Activated effector memory CD4-positive, alpha-beta T cell treated with Interleukin-2 at 50 U/mL for 16 hours (primary cell): ENCODE data around the gene SYNDIG1L.
A peak's percentile ranks its signal among the peaks of the same experiment; 100 is the strongest.
"Not testable (repeated sequence)": the region's sequence is repeated elsewhere in the genome, so short reads cannot be mapped to it uniquely, and the experiment has no call there.

Experiments
- DNase-seq: peaks from one replicate; pipeline ENCODE4 v3.0.0-alpha.2; 2020

The SYNDIG1L gene

DNA sequence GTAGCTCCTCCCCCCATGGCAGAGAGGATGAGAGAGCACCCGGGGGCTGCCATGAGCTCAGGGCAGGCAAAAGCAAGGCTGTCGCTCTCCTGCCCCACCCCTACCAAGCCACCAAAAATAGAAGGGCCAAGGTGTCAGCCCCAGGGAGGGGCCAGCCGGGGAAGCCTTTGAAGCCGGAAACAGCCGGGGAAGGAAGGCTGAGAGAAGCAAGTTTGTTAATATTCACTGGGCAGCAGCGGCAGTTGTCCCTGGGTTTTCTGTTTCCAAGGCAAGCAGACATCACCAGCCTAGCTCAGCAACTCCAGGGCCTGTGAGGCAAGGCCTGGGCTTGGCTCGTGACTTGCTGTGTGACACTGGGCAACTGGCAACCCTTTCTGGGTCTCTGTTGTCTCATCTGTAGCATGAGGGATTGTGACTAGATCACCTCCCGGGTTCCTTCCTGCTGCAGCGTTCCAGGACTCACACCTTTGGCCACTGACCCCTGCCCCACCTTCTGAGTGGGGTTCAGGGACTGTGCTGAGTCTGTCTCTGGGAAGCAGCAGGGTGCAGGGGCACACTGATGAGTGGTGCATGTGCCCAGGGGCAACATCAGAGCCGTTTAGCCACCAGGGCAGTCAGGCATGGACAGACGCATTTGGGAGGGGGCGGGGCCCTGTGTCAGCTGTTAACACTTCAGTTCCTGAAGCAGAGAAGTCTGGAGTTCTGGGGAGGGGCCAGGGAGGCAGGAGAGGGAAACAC is 24.3 kb downstream of the SYNDIG1L start:
- DNase-seq, result peak; percentile 52

DNA sequence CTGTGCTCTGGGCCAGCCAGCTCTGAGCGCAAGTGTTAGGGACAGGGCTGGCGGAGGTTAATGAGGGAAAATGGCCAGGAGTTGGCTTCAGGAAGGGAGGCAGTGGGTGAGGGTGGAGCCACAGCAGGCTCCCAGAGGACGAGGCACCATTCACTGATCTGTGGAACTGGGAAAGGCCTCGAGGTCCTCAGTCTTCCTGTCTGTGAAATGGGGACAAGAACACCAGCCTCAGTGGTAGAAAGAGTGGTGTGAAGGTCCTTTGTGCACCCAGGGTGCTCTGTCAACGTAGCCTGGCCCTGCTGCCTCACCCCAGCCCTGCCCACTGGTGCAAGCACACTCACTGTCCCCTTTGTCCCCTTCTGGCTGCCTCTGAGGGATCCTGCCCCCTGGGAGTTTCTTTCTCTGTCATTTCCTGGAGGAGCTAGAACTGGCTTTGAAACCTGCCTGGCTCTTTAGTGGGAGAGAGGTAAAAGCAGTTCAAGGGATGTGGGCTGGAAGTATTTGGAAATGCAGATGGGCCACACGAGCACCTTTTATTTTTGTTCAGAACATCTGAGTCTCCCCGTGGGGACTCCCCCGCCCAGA is 25.0 kb downstream of the SYNDIG1L start:
- no peak for DNase-seq

DNA sequence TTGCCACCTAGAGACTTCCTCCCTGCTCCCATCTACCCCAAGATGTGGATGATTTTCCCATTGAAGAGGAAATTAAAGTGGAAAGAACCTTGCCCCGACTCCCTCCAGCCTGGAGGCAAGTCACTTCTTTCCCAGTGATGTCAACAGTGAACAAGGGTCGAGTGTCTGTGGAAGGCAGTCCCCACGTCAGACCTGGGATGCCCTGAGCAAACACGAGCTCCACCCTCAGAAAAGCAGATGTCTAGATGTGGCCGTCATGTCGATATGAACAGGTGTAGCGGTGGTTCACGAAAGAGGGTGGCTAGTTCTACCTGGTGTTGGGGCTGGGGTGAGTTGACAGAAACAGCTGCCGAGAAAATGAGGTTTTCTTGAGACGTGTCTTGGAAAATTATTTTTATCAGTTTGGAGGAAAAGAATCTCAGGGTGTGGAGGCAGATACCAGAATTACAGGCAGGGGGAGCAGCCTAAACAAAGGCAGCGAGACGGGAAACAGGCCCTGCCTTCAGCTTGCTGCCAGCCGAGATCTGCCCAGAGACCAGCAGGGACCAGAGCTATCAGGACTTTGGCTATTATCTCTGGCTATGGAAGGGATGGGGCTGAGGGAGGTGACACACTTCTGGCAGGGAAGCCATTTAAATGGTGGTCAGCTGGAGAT is 25.9 kb downstream of the SYNDIG1L start:
- DNase-seq, result no peak

DNA sequence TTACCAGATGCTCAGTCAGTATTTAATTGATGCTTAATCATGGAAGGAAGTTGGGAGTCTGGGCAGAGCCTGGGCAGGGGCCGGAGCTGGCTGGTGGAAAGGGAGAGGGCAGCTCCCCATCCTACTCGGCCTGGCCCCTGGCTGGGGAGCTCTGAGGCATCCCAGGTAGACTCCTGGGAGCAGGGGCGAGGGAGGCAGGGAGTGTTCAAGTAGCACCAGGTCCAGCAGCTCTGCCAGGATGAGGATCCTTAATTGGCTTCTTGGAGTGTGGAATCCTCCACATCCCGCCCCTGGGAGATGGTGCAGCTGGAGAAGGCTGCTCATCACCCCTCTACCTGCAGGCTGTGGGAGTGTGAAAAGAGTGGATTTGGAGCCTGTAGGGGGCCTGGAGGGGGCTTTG is 30.9 kb downstream of the SYNDIG1L start:
- no peak for DNase-seq

DNA sequence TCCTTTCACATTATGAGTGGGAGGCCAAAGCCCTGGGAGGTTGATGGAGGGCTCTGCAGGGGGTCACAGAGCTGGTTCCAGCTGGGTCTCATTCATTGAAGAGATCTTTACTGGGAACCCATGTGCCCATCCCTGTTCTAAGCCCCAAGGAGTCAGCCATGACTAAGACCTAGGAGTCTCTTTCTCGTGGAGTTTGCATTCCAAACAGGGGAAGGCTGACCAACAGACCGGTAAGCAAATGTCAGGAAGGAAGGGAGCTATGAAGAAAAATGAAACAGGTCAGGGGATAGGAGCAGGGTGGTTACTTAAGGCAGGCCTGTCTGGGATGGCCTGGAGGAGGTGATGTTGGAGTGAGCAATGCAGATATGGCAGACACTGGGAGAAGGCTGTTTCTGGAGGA is 31.5 kb downstream of the SYNDIG1L start:
- no peak for DNase-seq

DNA sequence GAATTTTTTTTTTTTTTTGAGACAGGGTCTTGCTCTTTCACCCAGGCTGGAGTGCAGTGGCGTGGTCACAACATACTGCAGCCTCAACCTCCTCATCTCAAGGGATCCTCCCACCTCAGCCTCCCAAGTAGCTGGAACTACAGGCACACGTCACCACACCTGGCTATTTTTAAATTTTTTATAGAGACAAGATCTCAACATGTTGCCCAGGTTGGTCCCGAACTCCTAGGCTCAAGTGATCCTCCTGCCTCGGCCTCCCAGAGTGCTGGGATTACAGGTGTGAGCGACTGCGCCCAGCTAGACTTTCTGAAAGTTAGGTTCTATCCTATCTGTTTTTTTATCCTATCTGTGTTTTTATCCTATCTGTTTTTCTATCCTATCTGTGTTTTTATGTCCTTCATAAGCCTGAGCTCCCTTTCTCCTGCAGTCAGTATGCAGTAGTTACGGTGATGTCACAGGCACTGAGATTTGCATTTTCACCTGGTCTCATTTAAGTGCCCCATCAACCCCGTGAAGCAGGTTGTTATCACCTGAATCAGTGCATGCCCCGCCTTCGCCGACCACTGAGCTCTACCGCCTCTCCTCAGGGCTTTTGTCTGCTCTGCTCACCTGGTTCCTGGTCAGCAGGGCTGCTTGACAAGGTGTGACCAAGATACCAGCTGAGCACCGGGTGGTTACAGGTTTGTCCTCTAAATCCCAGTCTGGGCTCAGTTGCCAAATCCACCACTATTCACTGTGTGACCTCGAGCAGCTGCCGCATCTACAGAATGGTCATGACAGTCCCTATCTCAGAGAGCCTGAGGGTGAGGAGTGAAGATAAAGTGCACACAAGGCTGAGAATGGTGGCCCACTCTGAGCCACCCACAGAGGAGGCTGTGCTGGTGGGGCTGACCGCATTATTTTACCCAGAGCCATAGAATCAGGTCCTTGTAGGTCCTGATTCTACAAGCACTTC is 33.1 kb downstream of the SYNDIG1L start:
- no peak for DNase-seq

DNA sequence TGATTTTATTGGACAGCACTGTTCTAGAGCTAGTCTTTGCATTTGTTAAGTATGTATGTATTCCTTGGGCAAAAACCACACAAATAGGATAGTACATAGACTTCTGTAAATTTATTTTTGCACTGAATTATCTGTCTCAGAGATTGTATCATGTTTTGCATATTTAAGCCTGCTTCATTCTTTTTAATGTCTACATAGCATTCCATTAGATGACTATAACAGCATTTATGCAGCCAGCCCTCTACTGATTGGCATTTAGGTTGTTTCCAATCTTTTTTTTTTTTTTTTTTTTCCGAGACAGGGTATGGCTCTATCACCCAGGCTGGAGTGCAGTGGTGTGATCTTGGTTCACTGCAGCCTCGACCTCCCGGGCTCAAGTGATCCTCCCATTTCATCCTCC is 34.5 kb downstream of the SYNDIG1L start:
- DNase-seq, result no peak

DNA sequence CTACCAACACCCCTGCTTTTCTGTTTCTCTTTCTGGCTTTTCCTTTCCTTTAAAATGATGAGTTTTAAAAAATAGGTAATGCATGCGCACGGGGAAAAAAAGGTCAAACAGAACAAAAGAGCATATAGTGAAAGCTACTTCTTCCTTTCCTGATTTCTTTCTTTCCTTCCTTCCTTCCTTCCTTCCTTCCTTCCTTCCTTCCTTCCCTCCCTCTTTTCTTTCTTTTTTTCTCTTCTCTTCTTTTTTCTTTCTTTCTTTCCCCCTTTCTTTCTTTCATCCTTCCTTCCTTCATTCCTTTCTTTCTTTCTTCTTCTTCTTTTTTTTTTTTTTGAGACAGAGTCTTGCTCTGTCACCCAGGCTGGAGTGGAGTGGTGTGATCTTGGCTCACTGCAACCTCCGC is 35.5 kb downstream of the SYNDIG1L start:
- DNase-seq, result not testable (repeated sequence)

DNA sequence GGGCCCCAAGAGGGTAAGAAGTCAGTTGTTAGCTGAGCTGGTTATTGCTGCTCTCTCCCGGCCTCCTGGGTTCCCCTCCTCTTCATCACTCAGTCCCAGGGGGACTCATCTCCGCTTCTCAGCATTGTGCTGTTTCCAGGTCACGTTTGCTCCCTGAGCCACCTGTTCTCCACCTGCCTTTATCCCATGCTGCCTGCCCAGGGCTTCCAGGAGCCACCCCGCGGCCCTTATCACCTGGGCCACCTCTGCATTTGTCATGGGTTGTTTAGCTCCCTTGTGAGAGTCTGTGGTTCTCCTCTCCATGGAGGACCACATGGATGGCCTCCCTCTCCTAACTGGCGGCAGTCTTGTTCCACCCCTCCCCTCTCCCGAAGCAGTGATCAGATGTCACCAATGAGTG is 36.0 kb downstream of the SYNDIG1L start:
- DNase-seq, result no peak

DNA sequence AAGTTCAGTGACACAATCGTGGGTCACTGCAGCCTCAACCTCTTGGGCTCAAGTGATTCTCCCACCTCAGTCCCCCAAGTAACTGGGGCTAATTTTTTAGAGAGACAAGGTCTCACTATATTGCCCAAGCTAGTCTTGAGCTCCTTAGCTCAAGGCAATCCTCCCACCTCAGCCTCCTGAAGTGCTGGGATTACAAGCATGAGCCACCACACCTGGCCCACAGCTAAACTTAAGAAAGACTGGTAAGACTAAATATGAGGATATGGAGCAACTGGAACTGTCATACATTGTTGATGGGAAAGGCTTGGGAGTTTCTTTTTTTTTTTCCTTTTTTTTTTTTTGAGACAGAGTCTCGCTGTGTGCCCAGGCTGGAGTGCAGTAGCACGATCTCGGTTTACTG is 43.8 kb downstream of the SYNDIG1L start:
- no peak for DNase-seq

DNA sequence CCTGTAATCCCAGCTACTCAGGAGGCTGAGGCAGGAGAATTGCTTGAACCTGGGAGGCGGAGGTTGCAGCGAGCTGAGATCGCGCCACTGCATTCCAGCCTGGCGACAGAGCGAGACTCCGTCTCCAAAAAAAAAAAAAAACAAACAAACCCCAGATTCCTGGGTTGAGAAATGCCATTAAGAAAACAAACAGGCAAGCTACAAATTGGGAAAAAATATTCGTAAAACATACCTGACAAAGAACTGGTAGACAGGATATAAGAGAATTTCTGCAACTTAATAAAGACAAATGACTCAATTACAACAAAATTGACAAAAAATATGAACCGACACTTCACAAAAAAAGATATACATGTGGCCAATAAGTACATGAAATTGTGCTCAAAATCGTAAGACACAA is 44.4 kb downstream of the SYNDIG1L start:
- not testable (repeated sequence) for DNase-seq

DNA sequence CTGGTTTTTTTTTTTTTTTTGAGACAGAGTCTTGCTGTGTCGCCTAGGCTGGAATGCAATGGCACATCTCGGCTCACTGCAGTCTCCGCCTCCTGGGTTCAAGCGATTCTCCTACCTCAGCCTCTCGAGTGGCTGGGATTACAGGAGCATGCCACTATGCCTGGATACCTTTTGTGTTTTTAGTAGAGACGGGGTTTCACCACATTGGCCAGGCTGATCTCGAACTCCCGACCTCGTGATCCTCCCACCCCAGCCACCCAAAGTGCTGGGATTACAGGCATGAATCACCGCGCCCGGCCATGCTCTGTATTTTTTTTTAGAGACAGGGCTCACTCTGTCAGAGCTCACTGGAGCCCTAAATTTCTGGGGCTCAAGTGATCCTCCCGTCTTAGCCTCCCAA is 45.2 kb downstream of the SYNDIG1L start:
- DNase-seq, result no peak

DNA sequence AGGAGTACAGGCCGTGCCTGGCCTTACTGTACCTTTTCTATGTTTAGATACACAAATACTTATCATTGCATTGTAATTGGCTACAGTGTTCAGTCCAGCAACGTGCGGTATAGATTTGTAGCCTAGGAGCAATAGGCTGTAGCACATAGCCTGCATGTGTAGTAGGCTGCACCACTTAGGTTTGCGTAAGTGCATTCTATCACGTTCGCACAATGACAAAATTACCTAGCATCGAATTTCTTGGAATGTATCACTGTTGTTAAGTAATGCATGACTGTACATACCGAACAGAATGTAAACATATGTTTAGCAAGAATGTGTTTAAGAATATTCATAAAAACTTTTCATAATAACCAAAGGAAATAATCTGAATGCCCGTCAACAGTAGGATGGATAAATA is 45.8 kb downstream of the SYNDIG1L start:
- DNase-seq, result no peak

DNA sequence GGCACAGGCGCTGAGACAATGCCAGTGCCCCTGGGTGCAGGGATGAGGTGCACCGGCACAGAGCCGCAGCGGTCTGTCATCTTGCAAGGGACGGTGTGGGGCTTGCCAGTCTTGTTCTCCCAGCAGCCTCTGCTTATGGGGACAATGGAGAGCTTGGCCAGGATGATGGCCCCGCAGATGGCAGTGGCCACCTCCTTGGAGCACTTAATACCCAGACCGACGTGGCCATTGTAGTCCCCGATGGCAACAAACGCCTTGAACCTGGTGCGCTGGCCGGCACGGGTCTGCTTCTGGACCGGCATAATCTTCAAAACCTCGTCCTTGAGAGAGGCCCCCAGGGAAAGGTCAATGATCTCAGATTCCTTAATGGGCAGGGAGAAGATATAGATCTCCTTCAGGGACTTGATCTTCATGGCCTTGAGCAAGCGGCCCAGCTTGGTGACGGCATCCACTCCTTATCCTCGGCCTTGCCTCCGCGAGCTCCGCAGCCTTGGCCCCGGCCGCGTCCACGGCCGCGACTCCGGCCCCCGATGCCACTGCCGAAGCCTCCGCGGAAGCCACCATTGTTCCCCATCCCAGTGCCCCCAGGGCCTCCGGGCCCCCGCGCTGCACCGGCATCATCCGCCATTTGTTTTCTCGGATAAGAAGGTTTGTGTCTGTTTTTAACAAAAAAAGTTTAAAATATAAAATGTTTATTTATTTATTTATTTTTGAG is 47.9 kb downstream of the SYNDIG1L start:
- DNase-seq, result no peak

DNA sequence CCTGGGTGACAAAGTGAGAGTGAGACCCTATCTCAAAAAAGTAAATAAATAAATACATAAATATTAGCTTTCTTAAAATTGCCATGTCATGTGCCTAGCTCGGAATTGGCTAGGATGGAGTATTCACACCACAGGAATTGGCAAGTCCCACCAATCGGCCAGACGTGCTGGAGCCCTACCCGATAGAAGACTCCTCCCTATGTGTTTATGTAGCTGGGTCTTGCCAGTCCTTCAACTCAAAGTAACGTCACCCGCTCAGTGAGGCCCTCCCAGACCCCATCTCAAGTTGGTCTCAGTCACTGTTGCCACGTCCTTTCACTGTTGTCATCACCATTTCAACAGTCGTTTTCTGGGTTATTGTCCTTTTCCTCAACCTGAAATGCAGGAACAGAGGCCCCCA is 57.6 kb downstream of the SYNDIG1L start:
- no peak for DNase-seq

DNA sequence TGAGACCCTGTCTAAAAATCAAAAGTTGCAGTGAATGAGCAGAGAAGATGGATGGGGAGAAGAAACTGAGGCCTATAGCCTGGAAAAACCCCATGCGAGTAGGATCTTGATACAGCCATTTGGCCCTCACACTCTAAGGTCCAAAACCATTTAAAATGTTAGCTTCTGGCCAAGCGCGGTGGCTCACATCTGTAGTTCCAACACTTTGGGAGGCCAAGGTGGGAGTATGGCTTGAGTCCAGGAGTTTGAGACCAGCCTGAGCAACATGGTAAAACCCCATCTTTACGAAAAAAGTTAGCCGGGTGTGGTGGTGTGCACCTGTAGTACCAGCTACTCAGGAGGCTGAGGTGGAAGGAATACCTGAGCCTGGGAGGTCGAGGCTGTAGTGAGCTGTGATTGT is 58.0 kb downstream of the SYNDIG1L start:
- no peak for DNase-seq

DNA sequence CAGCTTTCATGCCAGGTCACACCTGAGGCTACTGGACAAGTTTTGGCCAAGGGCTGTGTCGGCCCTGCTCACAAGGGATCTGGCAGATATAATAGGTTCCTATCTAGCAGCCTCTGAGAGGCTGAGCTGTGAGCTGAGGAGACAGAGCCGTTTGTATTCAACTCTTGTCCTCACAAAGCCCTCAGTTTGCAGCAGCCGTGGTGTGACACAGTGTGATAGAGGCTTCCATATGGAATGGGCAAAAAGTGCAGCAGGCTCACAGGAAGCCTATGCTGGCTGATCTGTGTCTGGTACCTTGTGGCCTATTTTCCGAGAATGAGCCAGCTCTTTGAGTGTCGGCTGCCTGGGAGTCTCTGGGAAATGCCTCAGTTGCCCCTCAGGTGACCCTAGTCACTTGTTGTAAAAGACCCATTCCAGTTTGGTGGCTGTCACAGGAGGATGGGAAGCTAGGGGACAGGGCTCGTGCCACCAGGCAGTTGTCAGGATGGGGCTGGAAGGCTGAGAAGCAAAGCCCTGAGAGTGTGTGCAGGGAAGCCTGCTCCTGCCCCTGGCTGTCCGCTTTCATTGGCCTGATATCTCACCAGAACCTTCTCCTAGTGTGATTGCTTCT is 61.6 kb downstream of the SYNDIG1L start:
- DNase-seq, result no peak

DNA sequence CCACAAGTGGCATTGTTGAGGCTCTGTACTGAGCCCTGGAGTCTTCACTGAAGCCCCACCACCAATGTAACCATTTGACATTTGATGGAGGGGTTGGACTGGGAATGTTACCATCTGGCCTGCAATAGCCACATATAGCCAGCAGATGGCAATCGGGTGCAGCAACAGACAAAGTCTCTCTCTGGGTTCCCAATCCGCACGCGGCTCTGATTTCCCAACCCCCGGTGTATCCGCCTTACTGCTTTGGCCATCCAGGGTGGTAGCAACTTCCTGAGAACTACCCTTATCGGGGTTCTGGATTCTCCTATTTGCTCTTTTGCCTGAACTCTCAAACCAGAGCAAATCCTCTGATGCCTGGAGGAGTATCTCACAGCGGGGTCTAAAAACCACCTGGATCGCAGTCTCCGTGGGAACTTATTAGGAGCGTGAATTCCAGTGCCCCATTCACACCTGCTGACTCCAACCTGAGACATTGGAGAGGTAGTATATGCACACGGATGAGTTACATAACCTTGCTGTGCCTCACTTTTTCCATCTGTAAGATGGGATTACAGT is 63.6 kb downstream of the SYNDIG1L start:
- DNase-seq, result peak; percentile 51

DNA sequence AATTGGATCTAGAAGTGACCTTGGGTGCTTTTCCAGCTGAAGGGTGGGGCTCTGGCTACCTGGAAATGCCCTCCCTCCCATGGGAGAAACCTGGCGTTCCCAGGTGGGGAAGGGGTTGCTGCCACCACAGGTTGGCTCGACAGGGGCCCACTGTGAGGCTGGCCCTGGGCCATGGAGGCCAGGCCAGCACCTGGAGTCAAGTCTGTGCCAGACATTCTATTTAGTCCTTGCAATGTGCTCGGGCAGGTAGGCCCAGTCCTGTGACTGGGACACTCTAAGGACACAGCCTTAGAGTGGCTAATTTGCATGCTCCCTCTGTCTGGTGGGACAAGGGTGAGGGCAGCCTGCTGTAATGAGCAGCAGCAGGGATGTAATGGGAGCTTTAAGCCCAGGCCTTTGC is 65.8 kb downstream of the SYNDIG1L start:
- no peak for DNase-seq

DNA sequence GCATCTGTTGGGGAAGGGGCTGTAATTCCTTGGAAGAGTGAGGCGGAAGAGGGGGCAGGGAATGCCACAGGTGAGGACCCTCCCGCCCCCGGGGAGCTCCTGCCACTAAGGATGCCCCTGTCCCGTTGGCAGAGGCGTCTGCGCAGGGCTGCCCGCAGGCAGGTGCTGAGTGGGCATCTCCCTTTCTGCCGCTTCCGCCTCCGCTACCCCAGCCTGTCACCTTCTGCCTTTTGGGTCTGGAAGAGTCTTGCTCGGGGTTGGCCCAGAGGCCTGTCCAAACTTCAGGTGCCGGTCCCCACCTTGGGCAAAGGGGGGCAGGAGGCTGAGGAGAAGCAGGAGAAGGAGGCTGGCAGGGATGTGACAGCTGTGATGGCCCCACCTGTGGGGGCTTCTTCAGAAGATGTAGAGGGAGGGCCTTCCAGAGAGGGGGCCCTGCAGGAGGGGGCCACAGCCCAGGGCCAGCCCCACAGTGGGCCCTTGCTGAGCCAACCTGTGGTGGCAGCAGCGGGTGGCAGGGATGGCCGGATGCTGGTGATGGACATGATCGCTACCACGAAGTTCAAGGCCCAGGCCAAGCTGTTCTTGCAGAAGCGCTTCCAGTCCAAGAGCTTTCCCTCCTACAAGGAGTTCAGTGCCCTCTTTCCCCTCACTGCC is 67.7 kb downstream of the SYNDIG1L start:
- DNase-seq, result no peak

DNA sequence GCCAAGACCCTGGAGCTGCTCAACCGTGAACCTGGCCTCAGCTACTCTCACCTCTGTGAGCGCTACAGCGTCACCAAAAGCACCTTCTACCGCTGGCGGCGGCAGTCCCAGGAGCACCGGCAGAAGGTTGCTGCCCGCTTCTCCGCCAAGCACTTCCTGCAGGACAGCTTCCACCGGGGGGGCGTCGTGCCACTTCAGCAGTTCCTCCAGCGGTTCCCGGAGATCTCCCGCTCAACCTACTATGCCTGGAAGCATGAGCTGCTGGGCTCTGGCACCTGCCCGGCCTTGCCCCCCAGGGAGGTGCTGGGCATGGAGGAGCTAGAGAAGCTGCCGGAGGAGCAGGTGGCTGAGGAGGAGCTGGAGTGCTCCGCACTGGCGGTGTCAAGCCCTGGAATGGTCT is 68.4 kb downstream of the SYNDIG1L start:
- no peak for DNase-seq
